ENCODE measurements around the gene CNRIP1.

CNRIP1 gene

DNA sequence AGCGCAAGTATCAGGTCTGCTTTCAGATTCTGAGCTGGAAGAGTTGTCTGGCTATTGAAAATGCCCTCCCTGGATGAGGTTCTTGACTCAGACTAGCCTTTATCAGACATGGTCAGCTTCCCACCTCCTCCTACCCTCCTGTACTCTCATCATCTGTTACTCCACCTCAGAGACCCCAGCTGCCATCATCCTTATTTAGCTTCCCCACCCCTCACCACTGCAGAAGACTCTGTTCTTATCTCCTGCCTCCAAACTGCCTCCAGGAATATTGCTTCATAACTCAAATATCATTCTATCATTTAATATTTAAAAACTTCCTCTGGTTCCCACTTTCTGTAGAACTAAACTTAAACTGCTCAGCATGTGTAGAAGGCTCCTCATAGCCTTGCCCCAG, 36.3 kb downstream of the CNRIP1 start:
- Mint-ChIP-seq H3K9me3 (no peaks in the 10 kb centered on the region), H3K36me3 (ENCODE audit: low read depth) (no peaks in the 10 kb centered on the region), H3K4me1 (peaks cover 57% of the 10 kb centered on the region), H3K27ac (peak overlapping the region in 2 of 3 experiments; percentile 30 to 46), H3K27me3 (ENCODE audit: low read depth) (no peaks in the 10 kb centered on the region), H3K4me3 (no peak overlapping the region)
- TF ChIP-seq, protein P1, sequence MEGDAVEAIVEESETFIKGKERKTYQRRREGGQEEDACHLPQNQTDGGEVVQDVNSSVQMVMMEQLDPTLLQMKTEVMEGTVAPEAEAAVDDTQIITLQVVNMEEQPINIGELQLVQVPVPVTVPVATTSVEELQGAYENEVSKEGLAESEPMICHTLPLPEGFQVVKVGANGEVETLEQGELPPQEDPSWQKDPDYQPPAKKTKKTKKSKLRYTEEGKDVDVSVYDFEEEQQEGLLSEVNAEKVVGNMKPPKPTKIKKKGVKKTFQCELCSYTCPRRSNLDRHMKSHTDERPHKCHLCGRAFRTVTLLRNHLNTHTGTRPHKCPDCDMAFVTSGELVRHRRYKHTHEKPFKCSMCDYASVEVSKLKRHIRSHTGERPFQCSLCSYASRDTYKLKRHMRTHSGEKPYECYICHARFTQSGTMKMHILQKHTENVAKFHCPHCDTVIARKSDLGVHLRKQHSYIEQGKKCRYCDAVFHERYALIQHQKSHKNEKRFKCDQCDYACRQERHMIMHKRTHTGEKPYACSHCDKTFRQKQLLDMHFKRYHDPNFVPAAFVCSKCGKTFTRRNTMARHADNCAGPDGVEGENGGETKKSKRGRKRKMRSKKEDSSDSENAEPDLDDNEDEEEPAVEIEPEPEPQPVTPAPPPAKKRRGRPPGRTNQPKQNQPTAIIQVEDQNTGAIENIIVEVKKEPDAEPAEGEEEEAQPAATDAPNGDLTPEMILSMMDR (IDR thresholded peaks at IDR 0.05; ENCODE audit: unreplicated experiment in 3 of 3), result no peak

DNA sequence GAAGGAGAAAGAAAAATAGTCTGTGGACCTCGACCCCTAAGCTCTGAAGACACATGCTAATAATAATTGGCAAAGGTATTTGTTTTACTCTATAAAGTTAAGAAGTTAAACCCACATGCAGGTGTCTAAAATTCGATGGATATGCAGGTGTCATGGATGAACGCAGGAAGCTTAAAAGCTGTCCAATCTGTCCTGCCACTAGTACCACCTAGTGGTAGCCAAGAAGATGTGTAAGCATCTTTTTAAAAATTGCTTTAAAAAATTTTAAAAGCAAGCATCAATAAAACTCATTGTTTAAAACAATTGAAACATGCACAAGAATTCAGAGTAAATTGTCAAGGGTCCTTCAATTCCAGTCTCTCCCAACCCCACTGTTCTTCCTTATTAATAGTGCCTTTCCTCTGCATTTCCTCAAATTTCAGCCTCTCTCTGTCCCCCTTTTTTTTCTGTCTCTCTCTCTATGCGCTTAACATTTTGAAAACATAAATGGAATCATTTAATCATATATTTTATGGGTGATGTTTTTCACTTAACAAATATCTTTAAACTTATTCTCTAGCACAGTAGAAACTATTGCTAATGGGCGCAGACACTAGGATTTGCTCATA, 36.8 kb downstream of the CNRIP1 start:
- Mint-ChIP-seq H3K4me3 (no peak overlapping the region), H3K27ac (peak overlapping the region in 2 of 3 experiments; percentile 8 to 46), H3K9me3 (no peaks in the 10 kb centered on the region), H3K27me3 (ENCODE audit: low read depth) (no peaks in the 10 kb centered on the region), H3K36me3 (ENCODE audit: low read depth) (no peaks in the 10 kb centered on the region), H3K4me1 (peaks cover 52% of the 10 kb centered on the region)
- TF ChIP-seq, protein P1 (IDR thresholded peaks at IDR 0.05; ENCODE audit: unreplicated experiment in 3 of 3), result peak; percentile 79 to 83 (median 83)

DNA sequence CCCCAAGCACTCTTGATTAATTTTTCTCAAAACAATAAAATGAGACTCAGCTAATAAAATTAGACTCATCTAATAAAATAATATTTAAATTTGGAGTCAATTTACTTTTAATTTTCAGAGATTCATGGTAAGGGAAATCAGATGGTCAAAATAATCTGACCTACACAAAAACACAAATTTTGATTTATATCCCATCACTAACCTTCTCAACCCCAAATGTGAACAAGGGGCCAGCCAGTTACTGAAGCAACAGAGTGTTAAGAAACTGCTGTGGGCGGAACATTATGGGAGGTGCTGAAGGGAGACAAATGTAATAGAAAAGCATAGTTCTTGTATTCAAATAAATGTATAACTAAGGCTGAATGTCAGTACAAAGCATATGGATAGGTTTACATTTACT, 39.0 kb downstream of the CNRIP1 start:
- no peaks in the 10 kb centered on the region for H3K36me3 Mint-ChIP-seq (ENCODE audit: low read depth)
- no peak overlapping the region for H3K27ac Mint-ChIP-seq
- TF ChIP-seq, protein P1 (IDR thresholded peaks at IDR 0.05; ENCODE audit: unreplicated experiment in 3 of 3), result no peak
- H3K9me3 Mint-ChIP-seq, result no peaks in the 10 kb centered on the region
- H3K27me3 Mint-ChIP-seq (ENCODE audit: low read depth), result peaks cover 4% of the 10 kb centered on the region
- no peak overlapping the region for H3K4me3 Mint-ChIP-seq
- peaks cover 37% of the 10 kb centered on the region for H3K4me1 Mint-ChIP-seq

DNA sequence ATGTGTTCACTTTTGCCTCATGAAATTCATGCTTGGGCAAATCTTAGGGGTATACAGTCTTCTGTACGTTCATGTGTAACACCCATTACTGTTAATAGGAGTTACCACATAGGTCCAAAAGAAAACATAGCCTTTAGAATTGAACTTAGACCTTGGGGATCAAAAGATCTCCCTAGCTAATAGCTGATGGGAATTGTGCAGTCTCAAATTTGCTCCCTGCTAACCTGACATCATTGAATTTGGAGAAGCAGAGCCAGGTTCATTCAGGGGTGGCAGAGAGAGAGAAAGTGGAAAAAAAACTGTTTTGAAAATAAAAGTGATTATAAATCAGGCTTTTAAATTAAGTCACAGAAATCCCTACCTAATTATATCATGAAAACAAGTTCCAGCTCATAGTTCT, 39.4 kb downstream of the CNRIP1 start:
- TF ChIP-seq, protein P1 (IDR thresholded peaks at IDR 0.05; ENCODE audit: unreplicated experiment in 3 of 3), result no peak
- H3K4me3 Mint-ChIP-seq, result no peak overlapping the region
- peaks cover 34% of the 10 kb centered on the region for H3K4me1 Mint-ChIP-seq
- H3K9me3 Mint-ChIP-seq, result no peaks in the 10 kb centered on the region
- no peak overlapping the region for H3K27ac Mint-ChIP-seq
- peaks cover 4% of the 10 kb centered on the region for H3K27me3 Mint-ChIP-seq (ENCODE audit: low read depth)
- H3K36me3 Mint-ChIP-seq (ENCODE audit: low read depth), result no peaks in the 10 kb centered on the region

DNA sequence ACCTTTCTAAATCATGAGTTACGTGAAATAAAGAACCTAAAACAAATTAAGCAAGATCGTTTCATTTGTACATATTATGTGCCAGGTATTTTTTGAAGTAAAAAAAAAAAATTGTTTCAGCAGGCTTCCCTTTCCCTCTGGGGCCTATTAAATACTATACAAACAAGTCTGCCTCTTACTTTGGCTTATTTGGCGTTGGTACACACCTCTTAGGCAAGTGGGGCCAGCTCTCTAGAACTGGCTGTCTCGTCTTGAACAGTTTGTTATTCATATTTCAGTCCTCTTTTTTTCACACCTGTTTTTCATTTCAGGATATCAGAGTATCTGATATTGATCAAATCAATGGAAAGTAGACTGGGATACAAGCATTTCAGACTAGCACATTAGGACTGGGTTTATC, 40.1 kb downstream of the CNRIP1 start:
- no peak overlapping the region for H3K27ac Mint-ChIP-seq
- peaks cover 28% of the 10 kb centered on the region for H3K4me1 Mint-ChIP-seq
- TF ChIP-seq, protein P1 (IDR thresholded peaks at IDR 0.05; ENCODE audit: unreplicated experiment in 3 of 3), result no peak
- H3K4me3 Mint-ChIP-seq, result no peak overlapping the region
- H3K9me3 Mint-ChIP-seq, result no peaks in the 10 kb centered on the region
- H3K36me3 Mint-ChIP-seq (ENCODE audit: low read depth), result no peaks in the 10 kb centered on the region
- peaks cover 4% of the 10 kb centered on the region for H3K27me3 Mint-ChIP-seq (ENCODE audit: low read depth)

DNA sequence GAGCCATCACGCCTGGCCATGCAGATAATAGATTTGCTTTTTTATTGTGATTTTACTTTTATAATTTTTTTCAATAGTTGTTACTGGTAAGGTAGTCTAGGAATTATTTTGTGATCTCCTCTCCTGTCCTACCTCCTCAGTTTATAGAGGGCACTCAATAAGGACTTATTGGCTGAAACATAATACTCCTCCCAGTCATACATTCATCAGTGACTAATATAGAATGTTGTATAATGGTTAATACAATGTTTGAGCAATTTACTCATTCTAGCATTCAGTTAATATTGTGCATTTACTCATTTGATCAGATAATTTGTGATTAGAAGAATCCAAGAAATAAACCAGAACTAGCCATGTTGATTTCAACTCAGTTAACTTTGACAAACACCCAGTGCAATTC, 41.6 kb downstream of the CNRIP1 start:
- peaks cover 4% of the 10 kb centered on the region for H3K27me3 Mint-ChIP-seq (ENCODE audit: low read depth)
- no peak overlapping the region for H3K27ac Mint-ChIP-seq
- TF ChIP-seq, protein P1 (IDR thresholded peaks at IDR 0.05; ENCODE audit: unreplicated experiment in 3 of 3), result no peak
- no peaks in the 10 kb centered on the region for H3K9me3 Mint-ChIP-seq
- peaks cover 12% of the 10 kb centered on the region for H3K4me1 Mint-ChIP-seq
- no peaks in the 10 kb centered on the region for H3K36me3 Mint-ChIP-seq (ENCODE audit: low read depth)
- no peak overlapping the region for H3K4me3 Mint-ChIP-seq

Data from nephron (organoid).